Fibroblast of lung (primary cell): ENCODE results near the gene GBA2. TPM values are rescaled to one million over a fixed set of nuclear protein-coding genes. Genes with fewer than 3 reads are reported as not detected.

Experiments used
- DNase-seq, 2 donors: peaks; one replicate each; pipeline versions ENCODE4 v3.0.0 to v3.0.0-alpha.2; 2010; ENCODE audit warnings: low read depth in 2 of 2
- H2AFZ ChIP-seq: 2 replicates; pipeline ENCODE4 v1.5.1; 2012; ENCODE audit warnings: low read length, control low read depth, inconsistent platforms
- H3K27ac ChIP-seq: 2 replicates; pipeline ENCODE4 v1.5.1; 2011; ENCODE audit warnings: low read length, control low read depth; ENCODE audit not compliant: insufficient read depth
- H3K27me3 ChIP-seq: 2 replicates; pipeline ENCODE4 v1.5.1; 2011; ENCODE audit warnings: mild to moderate bottlenecking, low read length; ENCODE audit not compliant: control insufficient read depth, insufficient read depth
- H3K36me3 ChIP-seq: 2 replicates; pipeline ENCODE4 v1.5.1; 2011; ENCODE audit warnings: low read length; ENCODE audit not compliant: control insufficient read depth, insufficient read depth
- H3K4me1 ChIP-seq: 2 replicates; pipeline ENCODE4 v1.5.1; 2011; ENCODE audit warnings: low read length; ENCODE audit not compliant: control insufficient read depth, insufficient read depth; ENCODE audit errors: extremely low read depth
- H3K4me2 ChIP-seq: 2 replicates; pipeline ENCODE4 v1.5.1; 2011; ENCODE audit warnings: low read length, control low read depth; ENCODE audit not compliant: insufficient read depth; ENCODE audit errors: extremely low read depth
- H3K4me3 ChIP-seq, 4 experiments: fragments of 200-600 bp in 1 of 4; sonication (generic) in 1 of 4; replicated peaks in 1 of 4; 2 replicates each; pipeline ENCODE4 v1.5.1; 2011 to 2016; ENCODE audit warnings: low read length in 4 of 4, low read depth in 3 of 4, mild to moderate bottlenecking in 3 of 4, control low read depth in 2 of 4, inconsistent platforms in 1 of 4, mixed read lengths in 1 of 4; ENCODE audit not compliant: insufficient read depth in 1 of 4; ENCODE audit errors: control extremely low read depth in 1 of 4
- H3K79me2 ChIP-seq: 2 replicates; pipeline ENCODE4 v1.5.1; 2012; ENCODE audit warnings: mild to moderate bottlenecking, low read length, inconsistent platforms; ENCODE audit not compliant: control insufficient read depth, insufficient read depth
- H3K9ac ChIP-seq: 2 replicates; pipeline ENCODE4 v1.5.1; 2011; ENCODE audit warnings: mild to moderate bottlenecking, low read length, control low read depth; ENCODE audit not compliant: insufficient read depth
- H3K9me3 ChIP-seq: 2 replicates; pipeline ENCODE4 v1.5.1; 2012; ENCODE audit warnings: low read depth, low read length; ENCODE audit not compliant: control insufficient read depth, insufficient read depth
- H4K20me1 ChIP-seq: 2 replicates; pipeline ENCODE4 v1.5.1; 2011; ENCODE audit warnings: low read length; ENCODE audit not compliant: control insufficient read depth, insufficient read depth; ENCODE audit errors: extremely low read depth
- CTCF ChIP-seq, 2 donors: IDR thresholded peaks in 1 of 2; conservative IDR thresholded peaks in 1 of 2; 1 replicate in 1 of 2; 2 replicates in 1 of 2; pipeline ENCODE4 v1.5.1; 2011 to 2012; ENCODE audit warnings: low read length in 2 of 2, control low read depth in 1 of 2, inconsistent platforms in 1 of 2, low read depth in 1 of 2, mild to moderate bottlenecking in 1 of 2
- EZH2 ChIP-seq: IDR thresholded peaks from 2 replicates; pipeline ENCODE4 v1.5.1; 2012; ENCODE audit warnings: low read length, control low read depth, mild to moderate bottlenecking; ENCODE audit errors: missing control alignments
- polyA plus RNA-seq, 2 donors: library from polyadenylated mRNA; depleted of rRNA in 1 of 2; stranded (reverse) in 1 of 2; unstranded in 1 of 2; fragments of >200 nt; gene quantifications; 2 replicates each; pipeline ENCODE4 v1.2.1, GENCODE V29; 2011 to 2012; ENCODE audit warnings: missing spikeins in 1 of 2
- total RNA-seq: library from RNA; depleted of rRNA; stranded (reverse); fragments of >200 nt; gene quantifications from 2 replicates; pipeline ENCODE4 v1.2.1, GENCODE V29; 2014

Gene GBA2
- total and polyA plus RNA-seq, 2 donors (not counting 1 experiment from before 2014, with no cell fraction given) = 23.9 to 25.5 TPM

DNA sequence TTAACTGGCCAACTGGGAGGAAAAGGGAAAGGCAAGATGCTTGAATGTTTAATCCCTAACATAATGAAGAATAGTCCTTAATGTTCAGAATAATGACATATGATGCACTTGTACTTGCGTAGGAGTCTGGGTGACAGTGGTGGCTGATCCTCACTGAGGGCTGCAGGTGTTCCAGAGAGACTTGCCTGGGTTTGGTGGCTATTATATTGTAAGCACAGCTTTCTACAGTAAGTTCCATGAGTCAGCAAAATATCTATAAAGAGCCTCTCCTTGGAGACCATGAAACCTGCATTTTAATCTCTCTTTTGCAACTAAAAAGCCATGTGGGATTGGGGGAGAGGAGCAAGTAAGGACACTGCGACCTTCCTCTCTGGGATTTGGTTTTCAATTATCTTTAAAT lies 40.5 kb upstream of the GBA2 start:
- Histone ChIP-seq H3K79me2 (peaks cover 4% of the 10 kb centered on the region), H3K27me3 (peaks cover 3% of the 10 kb centered on the region), H3K9ac (no peak overlapping the region), H3K4me2 (no peak overlapping the region), H3K27ac (no peak overlapping the region), H3K4me3 (no peak overlapping the region), H3K4me1 (peaks cover 14% of the 10 kb centered on the region), H3K36me3 (no peaks in the 10 kb centered on the region), H3K9me3 (no peaks in the 10 kb centered on the region), H2AFZ (no peak overlapping the region), H4K20me1 (no peaks in the 10 kb centered on the region)
- TF ChIP-seq CTCF (conservative IDR thresholded peaks at IDR 0.05 in 1 of 2, IDR thresholded peaks at IDR 0.05 in 1 of 2; ENCODE audit: low read depth in 1 of 2, low read length in 2 of 2) = no peak
- TF ChIP-seq EZH2 = no peak
- DNase-seq = no peak

DNA sequence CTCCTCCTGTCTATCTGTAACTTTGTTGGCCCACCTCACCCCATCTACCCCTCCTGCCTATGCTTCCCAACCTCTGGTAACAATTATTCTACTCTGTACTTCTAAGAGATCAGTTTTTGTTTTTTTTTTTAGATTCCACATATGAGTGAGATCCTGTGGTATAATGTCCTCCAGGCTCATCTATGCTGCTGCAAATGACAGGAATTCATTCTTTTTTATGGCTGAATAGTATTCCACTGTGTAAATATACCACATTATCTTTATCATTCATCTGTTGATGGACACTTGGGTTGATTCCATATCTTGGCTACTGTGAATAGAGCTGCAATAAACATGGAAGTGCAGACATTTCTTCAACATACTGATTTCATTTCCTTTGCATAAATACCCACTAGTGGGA lies 34.4 kb upstream of the GBA2 start:
- TF ChIP-seq EZH2 = no peak
- Histone ChIP-seq H3K79me2 (no peaks in the 10 kb centered on the region), H2AFZ (no peak overlapping the region), H4K20me1 (no peaks in the 10 kb centered on the region), H3K4me2 (no peak overlapping the region), H3K36me3 (no peaks in the 10 kb centered on the region), H3K9me3 (no peaks in the 10 kb centered on the region), H3K9ac (no peak overlapping the region), H3K27ac (no peak overlapping the region), H3K27me3 (peaks cover 16% of the 10 kb centered on the region), H3K4me1 (no peaks in the 10 kb centered on the region), H3K4me3 (no peak overlapping the region)
- no peak for DNase-seq

DNA sequence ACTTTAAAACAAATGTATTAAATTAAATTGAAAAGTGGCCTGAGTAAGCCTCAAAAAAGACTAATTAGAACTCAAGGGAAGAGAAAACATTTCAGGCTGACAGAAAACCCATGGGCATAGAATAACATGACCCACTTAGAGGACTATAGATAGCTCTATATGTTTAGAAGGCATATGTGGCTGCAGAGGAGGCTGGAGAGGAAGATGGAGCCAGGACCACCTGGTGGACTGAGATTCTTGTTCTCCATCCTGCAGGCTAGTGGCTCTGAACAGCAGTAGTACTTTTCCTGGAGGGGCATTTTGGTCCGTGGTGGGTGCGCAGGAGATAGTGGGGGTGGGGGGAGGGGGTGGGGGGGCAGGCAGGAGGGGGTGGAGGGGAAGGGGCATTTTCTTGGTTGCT lies 32.0 kb upstream of the GBA2 start:
- Histone ChIP-seq H3K9ac (no peak overlapping the region), H3K27ac (no peak overlapping the region), H3K27me3 (peaks cover 19% of the 10 kb centered on the region), H2AFZ (no peak overlapping the region), H3K4me1 (no peaks in the 10 kb centered on the region), H3K4me2 (no peak overlapping the region), H3K36me3 (no peaks in the 10 kb centered on the region), H3K79me2 (no peaks in the 10 kb centered on the region), H3K9me3 (no peaks in the 10 kb centered on the region), H4K20me1 (no peaks in the 10 kb centered on the region), H3K4me3 (no peak overlapping the region)
- TF ChIP-seq EZH2 (no peak), CTCF (conservative IDR thresholded peaks at IDR 0.05 in 1 of 2, IDR thresholded peaks at IDR 0.05 in 1 of 2; ENCODE audit: low read depth in 1 of 2, low read length in 2 of 2) (no peak)
- DNase-seq = no peak
